ENCODE measurements around the gene TDRD7.

TDRD7 gene

DNA sequence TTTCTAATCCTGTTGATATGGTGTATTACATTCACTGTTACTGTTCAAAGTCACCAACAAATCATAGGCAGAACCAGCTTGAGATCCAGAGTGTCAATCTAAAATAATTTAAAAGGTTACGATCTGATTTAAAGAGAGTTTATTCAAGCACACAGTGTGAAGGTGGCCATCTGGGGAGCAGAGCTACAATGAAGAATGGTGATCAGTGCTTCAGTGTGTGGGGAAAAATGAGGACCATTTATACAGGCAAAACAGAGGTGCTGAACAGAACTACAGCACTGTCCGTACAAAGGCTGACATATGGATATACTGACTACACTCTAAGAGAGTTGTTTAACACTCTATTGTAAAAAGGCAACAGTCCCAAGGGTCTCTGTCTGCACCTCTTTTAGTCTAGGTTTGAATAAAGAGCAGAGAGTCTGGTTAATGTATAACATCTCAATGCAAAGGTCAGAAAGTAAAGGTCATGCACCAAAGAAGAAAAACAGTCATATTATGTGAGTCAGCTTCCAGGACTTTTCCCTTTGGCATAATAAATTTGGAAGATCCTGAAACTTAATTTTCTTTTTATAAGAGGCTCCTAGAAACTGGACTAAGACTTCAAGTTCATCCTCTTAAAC, 29.7 kb upstream of the TDRD7 start:
- TF ChIP-seq, protein P1, sequence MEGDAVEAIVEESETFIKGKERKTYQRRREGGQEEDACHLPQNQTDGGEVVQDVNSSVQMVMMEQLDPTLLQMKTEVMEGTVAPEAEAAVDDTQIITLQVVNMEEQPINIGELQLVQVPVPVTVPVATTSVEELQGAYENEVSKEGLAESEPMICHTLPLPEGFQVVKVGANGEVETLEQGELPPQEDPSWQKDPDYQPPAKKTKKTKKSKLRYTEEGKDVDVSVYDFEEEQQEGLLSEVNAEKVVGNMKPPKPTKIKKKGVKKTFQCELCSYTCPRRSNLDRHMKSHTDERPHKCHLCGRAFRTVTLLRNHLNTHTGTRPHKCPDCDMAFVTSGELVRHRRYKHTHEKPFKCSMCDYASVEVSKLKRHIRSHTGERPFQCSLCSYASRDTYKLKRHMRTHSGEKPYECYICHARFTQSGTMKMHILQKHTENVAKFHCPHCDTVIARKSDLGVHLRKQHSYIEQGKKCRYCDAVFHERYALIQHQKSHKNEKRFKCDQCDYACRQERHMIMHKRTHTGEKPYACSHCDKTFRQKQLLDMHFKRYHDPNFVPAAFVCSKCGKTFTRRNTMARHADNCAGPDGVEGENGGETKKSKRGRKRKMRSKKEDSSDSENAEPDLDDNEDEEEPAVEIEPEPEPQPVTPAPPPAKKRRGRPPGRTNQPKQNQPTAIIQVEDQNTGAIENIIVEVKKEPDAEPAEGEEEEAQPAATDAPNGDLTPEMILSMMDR (conservative IDR thresholded peaks at IDR 0.05): no peak
- H3K27ac ChIP-seq: no peak overlapping the region

DNA sequence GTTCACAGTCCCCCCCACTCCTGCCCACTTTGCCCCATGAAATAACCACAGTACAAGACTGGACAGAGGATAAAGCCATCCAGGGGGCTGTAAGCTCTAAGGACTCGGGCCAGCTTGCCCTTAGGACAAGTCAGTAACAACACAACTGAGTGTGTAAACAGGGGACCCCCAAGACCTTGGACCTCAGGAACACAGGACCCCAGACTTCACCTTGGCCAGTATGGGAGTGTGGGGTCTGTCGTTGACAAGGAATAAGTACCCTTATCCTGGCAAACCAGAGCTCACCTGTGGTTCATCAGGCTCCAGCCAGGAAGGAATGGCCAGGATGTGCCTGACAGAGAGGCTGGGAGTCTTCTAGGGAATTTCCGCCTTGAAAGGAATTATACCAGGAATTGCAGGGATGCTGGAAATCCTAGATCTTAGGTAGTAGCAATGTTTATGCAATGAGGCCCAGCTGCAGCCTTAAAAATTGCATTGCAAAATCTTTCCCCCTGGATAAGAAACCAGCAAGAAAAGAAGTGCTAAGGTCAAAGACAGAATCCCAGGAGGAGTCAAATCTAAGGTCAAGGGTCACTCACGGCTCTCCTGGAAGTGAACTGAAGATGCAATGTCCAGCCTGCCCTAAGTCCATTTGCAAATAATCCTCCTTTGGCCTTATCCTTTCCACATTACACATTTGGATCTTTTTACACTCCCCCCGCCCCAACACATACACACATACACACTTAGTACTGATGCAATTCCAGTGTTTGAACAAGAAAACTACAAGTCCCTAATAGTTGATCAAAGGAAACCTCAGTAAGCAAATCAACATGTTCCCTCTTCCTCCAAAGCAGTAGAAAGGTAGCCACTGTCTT, 27.3 kb upstream of the TDRD7 start:
- TF ChIP-seq, protein P1 (conservative IDR thresholded peaks at IDR 0.05): no peak
- H3K27ac ChIP-seq: no peak overlapping the region

DNA sequence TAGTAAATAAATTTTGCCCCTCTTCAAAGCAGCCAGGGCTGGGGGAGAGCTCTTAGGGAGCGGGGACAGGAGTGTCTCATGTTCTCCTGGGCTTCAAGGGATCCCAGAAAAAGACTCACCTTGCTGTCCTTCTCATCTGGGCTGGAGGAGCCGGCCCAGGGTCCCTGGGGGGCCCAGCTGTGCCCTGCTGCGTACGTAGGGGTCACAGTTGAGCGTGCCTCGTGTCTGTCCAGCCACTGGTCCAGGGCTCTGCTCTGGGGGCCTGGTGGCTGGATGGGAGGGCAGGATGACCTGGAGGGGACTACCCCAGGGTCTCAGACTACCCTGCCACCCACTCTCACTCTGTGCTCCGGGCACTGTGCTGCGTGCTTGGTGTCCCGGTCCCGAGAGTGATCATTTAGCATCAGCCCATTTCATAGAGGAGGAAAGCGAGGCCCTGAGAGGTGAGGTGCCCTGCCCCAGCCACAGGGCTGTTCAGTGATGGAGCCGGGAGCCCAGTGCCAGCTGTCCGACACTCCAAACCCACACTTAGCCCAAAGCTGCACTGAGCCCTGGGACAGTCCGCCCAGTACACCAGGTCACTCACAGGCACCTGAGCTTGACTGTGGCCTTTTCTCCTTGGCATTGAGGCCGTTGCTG, 26.2 kb upstream of the TDRD7 start:
- H3K27ac ChIP-seq: no peak overlapping the region
- TF ChIP-seq, protein P1 (conservative IDR thresholded peaks at IDR 0.05): no peak

DNA sequence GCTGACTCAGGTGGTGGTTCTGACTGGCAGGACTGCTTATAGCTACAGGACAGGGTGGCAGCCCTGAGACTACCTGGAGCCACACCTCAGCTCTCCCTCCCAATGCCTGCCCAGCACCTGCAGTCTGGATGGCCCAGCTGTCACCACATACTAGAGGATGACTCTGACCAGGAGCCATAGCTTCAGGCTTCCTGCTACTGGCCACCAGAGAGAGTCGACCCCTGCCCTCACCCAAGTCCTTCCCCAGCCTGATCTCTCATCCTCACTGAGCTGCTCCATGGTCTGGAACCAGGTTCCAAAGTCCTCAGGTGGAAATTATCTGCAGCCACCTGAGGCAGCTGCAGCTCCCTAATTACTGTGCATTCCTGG, 25.6 kb upstream of the TDRD7 start:
- no peak overlapping the region for H3K27ac ChIP-seq
- TF ChIP-seq, protein P1 (conservative IDR thresholded peaks at IDR 0.05): no peak

DNA sequence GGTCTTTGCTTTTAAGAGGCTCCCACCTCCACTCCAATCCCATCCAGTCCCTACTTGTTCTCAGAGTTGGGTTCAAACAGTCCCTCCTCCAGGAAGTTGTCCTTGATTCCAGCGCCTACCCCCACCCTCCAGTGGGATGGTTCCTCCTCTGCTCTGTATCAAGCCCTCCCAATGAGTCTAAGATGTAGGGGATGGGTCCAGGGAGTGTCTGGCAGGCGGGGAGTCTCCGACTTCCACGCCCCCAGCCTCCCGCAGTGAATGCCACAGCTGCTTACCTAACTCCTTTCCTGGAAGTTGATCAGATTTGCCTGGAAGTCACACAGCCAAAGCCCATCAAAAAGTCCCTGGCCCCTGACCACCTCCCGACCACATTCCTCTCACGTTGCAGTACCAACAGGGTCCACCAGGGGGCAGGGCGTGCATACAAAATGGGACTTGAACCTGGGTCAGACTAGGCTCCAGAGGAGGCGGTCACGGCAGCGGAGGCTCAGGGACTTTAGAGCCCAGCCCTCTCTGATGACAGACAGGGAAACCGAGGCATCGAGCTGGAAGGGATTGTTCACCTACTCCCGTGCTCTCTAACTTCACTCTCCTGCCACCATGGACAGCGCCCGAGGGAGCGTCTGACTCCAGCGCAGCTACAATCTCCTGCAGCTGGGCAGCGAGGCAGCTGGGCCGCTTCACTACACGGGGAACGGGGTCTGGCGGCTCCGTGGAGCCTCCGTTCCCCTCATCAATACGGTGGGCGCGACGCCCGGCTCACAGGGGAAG, 25.0 kb upstream of the TDRD7 start:
- TF ChIP-seq, protein P1 (conservative IDR thresholded peaks at IDR 0.05): peak; percentile 92
- no peak overlapping the region for H3K27ac ChIP-seq

DNA sequence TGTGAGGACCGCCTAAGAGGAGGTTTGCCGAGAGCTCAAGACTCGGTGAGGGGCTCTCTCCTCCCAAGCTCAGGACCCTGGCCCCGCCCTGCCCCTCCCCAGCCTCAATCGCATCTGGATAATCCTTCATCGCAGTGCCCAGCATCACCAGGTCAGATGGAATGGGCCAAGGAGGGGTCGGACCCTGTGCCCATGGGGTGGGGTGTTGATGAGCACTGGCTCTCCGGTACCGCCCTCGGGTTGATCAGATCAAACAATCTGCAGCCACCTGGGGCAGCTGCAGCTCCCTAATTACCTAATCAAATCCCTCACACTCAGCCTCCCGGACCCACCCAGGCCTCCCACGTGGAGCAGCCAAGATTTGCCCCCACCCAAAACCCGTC, 24.4 kb upstream of the TDRD7 start:
- H3K27ac ChIP-seq: no peak overlapping the region
- TF ChIP-seq, protein P1 (conservative IDR thresholded peaks at IDR 0.05): no peak
